Right atrium auricular region (tissue), 2 donors: ENCODE results near the gene STK4. TPM values are rescaled to one million over a fixed set of nuclear protein-coding genes. Genes with fewer than 3 reads are reported as not detected.

ENCODE experiments used
- DNase-seq: peaks from one replicate; pipeline ENCODE4 v3.0.0-alpha.2; 2019; ENCODE audit warnings: low spot score
- H3K27ac ChIP-seq, 2 donors: fragments of 200-600 bp; sonication (generic); 1 replicate in 1 of 2; 2 replicates in 1 of 2; pipeline ENCODE4 v1.5.1; 2016 to 2019
- H3K27me3 ChIP-seq, 2 donors: fragments of 200-600 bp; sonication (generic); one replicate each; pipeline versions ENCODE4 v1.5.1 to v1.6.0; 2017 to 2019
- H3K36me3 ChIP-seq: fragments of 200-600 bp; sonication (generic); one replicate; pipeline ENCODE4 v1.5.1; 2016
- H3K4me1 ChIP-seq, 2 donors: fragments of 200-600 bp; sonication (generic); one replicate each; pipeline versions ENCODE4 v1.5.1 to v1.6.0; 2017 to 2019
- H3K4me3 ChIP-seq, 2 donors: fragments of 200-600 bp; sonication (generic); 1 replicate in 1 of 2; 2 replicates in 1 of 2; pipeline ENCODE4 v1.5.1; 2017 to 2019; ENCODE audit warnings: mild to moderate bottlenecking in 1 of 2, moderate library complexity in 1 of 2
- H3K9me3 ChIP-seq, 2 donors: fragments of 200-600 bp; sonication (generic); one replicate each; pipeline ENCODE4 v1.5.1; 2019
- total RNA-seq, 2 donors: library from RNA; depleted of rRNA; stranded (reverse); fragments of >200 nt; gene quantifications; one replicate each; pipeline ENCODE4 v1.1.0, GENCODE V29; 2016
- TF ChIP-seq, protein P1 (sequence below), 2 donors: fragments of 200-600 bp; sonication (generic); IDR thresholded peaks; one replicate each; pipeline ENCODE4 v1.5.1; 2019; ENCODE audit warnings: antibody characterized with exemption in 2 of 2

STK4 gene
- total RNA-seq, 2 donors from 2014 or later = 7.3 to 12.6 TPM

DNA sequence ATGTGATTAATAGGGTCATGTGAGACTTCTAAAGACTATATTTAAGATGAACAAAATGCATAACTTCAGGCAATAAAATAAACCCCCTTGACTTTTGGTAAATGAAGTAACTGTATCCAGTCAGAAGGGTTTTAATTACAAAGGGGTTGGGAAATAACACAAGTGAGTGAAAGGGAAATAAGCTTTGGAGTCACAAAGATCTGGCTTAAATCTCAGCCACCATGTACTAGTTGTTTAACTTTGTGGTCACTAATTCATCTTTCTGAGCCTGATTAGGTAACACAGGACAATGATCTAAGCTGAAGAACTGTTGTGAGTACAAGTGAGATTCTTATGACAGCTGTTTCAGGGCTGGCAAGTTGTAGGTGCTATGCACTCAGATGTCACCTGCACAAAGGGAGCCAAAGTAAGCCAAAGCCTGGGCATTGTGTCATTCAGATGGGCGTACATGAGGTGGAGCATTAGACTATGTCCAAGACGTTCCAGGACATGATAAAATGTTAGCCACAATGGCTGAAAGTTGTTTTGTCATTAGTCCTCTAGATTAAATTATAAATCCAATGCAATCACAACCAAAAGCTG lies 19.9 kb upstream of the STK4 start:
- no peaks in the 10 kb centered on the region for H3K9me3 ChIP-seq
- H3K4me1 ChIP-seq = no peaks in the 10 kb centered on the region
- no peak for DNase-seq
- H3K27ac ChIP-seq = no peak overlapping the region
- TF ChIP-seq, protein P1, sequence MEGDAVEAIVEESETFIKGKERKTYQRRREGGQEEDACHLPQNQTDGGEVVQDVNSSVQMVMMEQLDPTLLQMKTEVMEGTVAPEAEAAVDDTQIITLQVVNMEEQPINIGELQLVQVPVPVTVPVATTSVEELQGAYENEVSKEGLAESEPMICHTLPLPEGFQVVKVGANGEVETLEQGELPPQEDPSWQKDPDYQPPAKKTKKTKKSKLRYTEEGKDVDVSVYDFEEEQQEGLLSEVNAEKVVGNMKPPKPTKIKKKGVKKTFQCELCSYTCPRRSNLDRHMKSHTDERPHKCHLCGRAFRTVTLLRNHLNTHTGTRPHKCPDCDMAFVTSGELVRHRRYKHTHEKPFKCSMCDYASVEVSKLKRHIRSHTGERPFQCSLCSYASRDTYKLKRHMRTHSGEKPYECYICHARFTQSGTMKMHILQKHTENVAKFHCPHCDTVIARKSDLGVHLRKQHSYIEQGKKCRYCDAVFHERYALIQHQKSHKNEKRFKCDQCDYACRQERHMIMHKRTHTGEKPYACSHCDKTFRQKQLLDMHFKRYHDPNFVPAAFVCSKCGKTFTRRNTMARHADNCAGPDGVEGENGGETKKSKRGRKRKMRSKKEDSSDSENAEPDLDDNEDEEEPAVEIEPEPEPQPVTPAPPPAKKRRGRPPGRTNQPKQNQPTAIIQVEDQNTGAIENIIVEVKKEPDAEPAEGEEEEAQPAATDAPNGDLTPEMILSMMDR (IDR thresholded peaks at IDR 0.05) = no peak
- H3K27me3 ChIP-seq = no peaks in the 10 kb centered on the region
- no peak overlapping the region for H3K4me3 ChIP-seq
- peaks cover 88% of the 10 kb centered on the region for H3K36me3 ChIP-seq

DNA sequence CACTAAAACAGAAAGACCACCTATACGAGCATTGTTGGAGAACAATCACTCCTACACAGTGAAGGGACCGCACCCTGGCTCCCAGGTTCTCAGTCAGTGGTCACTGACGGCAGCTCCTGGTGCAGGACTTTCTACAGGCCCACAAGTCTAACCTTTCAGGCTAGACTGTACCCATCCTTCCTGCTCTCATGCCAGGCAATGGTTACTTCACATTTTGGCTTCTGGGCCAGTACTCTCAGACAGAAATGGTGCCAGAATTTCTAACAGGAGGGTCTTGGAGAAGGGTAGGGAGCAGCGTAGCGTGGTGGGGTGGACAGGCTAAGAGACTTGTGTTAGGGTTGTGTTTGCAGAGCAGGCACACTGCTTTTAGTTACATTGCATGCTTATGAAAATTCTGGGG lies 18.2 kb upstream of the STK4 start:
- H3K36me3 ChIP-seq = peaks cover 87% of the 10 kb centered on the region
- H3K4me1 ChIP-seq = no peaks in the 10 kb centered on the region
- no peaks in the 10 kb centered on the region for H3K9me3 ChIP-seq
- no peak for DNase-seq
- H3K4me3 ChIP-seq = no peak overlapping the region
- TF ChIP-seq, protein P1 (IDR thresholded peaks at IDR 0.05) = no peak
- no peaks in the 10 kb centered on the region for H3K27me3 ChIP-seq
- H3K27ac ChIP-seq = no peak overlapping the region

DNA sequence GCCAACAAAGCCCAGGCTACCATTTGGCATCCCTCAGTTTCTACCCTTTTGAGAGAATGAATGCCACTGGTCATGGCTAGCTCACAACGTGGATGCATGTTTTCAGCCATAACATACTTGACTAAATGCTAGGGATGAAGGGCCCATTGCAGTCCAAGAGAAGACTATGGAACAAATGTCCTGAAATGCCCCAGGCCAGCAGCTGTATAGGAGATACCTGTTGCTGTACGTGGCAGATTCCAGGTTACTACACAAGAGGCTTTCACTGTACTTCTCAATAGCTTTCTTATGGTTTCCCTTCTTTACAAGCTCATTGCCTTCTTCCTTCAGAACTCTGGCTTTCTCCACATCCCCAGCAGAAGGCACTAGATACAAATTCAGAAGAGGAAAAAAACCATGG lies 17.8 kb upstream of the STK4 start:
- no peak overlapping the region for H3K27ac ChIP-seq
- TF ChIP-seq, protein P1 (IDR thresholded peaks at IDR 0.05) = no peak
- H3K9me3 ChIP-seq = no peaks in the 10 kb centered on the region
- H3K4me1 ChIP-seq = no peaks in the 10 kb centered on the region
- no peak for DNase-seq
- H3K27me3 ChIP-seq = no peaks in the 10 kb centered on the region
- H3K36me3 ChIP-seq = peaks cover 87% of the 10 kb centered on the region
- no peak overlapping the region for H3K4me3 ChIP-seq

DNA sequence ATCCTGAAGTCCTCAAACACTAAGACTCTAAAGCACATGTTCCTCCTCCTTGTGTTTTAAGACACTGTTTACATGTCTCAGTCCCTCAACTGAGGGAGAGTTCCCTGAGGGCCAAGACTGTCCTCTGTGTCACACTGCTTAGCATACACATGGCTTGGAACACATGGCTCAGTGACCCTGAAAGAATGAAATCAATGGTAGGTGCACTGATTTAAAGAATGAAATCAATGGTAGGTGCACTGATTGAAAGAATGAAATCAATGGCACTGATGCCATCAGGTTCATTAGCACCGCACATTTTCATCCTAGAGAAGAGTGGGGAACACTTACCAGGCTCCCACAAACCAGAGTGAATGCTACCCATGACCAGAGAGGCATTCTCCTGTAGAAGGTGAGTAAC lies 15.9 kb upstream of the STK4 start:
- H3K4me1 ChIP-seq = no peaks in the 10 kb centered on the region
- TF ChIP-seq, protein P1 (IDR thresholded peaks at IDR 0.05) = no peak
- H3K27me3 ChIP-seq = no peaks in the 10 kb centered on the region
- no peak for DNase-seq
- peaks cover 89% of the 10 kb centered on the region for H3K36me3 ChIP-seq
- no peak overlapping the region for H3K4me3 ChIP-seq
- no peaks in the 10 kb centered on the region for H3K9me3 ChIP-seq
- H3K27ac ChIP-seq = no peak overlapping the region

DNA sequence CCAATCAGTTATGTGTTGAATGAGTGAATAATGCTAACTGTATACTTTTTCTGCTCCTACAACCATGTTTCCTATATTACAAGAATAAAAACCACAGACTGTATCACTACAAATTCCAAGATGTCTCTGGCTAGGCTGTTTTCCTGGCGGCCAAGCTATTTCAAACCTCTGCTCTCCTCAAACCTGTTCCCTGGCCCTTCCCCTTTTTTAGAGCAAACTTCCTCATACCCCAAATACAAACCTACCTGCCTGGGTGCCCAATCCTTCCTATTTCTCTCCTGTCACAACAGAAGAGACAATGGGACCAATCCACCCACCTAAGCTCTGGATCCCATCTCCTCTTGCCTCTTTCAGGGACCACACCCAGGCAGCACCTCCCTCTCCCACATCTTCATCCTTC lies 13.6 kb upstream of the STK4 start:
- no peak for DNase-seq
- TF ChIP-seq, protein P1 (IDR thresholded peaks at IDR 0.05) = no peak
- no peaks in the 10 kb centered on the region for H3K27me3 ChIP-seq
- H3K4me1 ChIP-seq = no peaks in the 10 kb centered on the region
- H3K27ac ChIP-seq = no peak overlapping the region
- no peaks in the 10 kb centered on the region for H3K9me3 ChIP-seq
- H3K4me3 ChIP-seq = no peak overlapping the region
- peaks cover 70% of the 10 kb centered on the region for H3K36me3 ChIP-seq

DNA sequence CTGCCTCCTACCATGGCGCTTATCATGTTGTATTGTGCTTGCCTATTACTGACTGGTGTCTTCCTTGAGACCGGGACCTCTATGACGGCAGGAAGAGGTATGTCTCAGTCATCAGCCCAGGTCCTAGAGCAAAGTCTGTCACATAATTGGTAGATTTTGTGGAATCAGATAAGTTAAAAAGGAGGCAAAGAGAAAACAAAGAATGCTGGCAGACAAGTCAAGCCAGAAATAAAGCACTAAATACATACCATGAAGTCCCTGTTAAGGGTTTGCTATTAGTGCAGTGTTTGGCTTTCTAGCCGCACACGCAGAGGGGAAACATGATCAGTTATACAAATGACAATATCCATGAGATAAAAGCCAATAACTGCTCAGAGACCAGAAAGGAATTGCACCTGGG lies 12.1 kb upstream of the STK4 start:
- Histone ChIP-seq H3K4me3 (no peak overlapping the region), H3K27ac (no peak overlapping the region), H3K36me3 (peaks cover 58% of the 10 kb centered on the region), H3K27me3 (no peaks in the 10 kb centered on the region), H3K4me1 (peaks cover 0 to 11% of the 10 kb centered on the region in 2 donors), H3K9me3 (no peaks in the 10 kb centered on the region)
- no peak for DNase-seq
- TF ChIP-seq, protein P1 (IDR thresholded peaks at IDR 0.05) = no peak
